ENCODE data around the gene KCTD2.

KCTD2 gene

DNA sequence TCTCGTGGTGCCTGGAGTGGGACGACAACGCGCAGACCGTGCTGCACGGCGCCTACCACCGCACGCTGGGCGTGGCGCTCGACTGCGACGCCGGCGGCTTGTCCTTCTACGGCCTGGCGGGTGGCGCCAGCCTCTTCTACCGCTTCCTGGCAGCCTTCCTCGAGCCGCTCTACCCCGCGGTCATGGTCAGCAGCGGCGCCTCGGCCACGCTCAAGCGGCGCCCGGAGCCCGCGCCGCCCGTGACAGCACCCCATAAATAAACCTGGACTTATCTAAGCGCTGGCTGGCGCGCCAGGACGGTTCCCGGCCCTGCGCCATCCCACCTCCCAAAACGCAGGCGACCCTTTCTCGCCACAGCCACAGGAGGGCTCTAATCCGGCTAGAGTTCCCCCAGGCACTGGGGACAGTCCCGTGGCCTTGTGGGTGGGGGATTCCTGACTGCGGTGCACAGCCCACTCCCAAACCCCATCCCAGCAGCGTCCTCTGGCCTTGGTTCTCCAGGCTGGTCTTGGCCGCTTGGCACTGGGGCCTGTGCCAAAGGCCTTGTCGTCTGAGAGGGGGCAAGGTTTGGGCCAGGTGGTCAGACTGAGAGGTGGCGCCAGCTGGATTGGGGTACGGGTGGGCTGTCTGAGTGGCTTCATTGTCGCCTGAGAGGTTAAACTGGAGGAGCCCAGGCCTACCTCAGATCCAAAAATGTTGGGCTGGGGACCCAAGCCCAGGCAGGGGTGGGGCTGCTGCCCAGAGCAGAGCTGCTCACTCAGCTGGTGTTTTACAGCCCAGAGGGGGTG is 30.7 kb downstream of the KCTD2 start:
- no peak for DNase-seq (ENCODE audit: low spot score)

DNA sequence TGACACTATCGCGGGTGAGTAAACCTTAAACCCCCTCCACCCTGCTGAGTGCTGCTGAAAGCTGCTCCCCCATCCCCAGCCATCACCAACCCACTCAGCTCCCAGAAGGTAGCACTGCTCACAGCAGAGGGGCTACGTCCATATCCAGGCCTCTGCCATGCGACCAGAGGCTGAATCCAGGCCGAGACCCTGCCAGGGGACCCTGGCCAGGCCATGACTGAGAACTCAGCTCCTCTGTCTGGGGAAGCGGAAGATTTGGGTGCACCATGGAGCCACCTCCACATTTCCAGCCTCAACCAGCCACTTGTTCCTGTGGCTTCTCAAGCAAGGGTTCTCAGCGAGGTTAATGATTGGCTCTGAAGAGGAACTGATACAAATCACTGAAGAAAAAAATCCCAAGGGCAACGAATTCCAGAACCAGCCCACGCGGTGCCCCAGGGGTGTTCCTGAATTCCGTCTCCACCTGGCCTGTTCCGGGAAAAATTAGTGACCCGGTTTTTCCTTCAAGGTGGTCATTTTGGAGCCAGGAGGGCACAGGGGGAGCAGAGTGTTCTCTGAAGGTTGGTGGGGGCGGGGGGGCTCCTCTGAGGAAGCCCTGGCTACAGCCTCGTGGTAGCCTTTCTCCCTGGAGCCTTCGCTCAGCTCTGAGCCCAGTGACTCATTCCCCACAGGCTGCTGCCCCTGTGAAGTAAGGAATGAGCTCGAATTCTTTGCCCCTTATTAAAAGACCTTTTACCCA is 31.4 kb downstream of the KCTD2 start:
- no peak for DNase-seq (ENCODE audit: low spot score)

DNA sequence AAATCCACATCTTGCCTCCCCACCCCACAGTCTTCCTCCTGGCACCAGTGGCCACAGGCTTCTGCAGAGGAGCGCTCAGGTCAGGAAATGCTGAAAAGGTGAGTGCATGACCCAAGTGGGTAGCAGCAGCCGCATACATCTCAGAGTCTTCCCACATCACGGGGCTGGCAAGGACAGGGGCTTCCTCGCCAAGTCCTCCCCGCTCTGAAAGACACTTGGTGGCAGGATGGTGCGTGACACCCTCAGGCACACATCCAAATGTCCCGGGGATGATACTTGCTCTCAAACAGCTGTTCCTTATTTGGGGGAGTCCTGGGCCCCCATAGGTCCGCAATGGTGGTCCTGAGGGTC is 32.0 kb downstream of the KCTD2 start:
- no peak for DNase-seq (ENCODE audit: low spot score)

DNA sequence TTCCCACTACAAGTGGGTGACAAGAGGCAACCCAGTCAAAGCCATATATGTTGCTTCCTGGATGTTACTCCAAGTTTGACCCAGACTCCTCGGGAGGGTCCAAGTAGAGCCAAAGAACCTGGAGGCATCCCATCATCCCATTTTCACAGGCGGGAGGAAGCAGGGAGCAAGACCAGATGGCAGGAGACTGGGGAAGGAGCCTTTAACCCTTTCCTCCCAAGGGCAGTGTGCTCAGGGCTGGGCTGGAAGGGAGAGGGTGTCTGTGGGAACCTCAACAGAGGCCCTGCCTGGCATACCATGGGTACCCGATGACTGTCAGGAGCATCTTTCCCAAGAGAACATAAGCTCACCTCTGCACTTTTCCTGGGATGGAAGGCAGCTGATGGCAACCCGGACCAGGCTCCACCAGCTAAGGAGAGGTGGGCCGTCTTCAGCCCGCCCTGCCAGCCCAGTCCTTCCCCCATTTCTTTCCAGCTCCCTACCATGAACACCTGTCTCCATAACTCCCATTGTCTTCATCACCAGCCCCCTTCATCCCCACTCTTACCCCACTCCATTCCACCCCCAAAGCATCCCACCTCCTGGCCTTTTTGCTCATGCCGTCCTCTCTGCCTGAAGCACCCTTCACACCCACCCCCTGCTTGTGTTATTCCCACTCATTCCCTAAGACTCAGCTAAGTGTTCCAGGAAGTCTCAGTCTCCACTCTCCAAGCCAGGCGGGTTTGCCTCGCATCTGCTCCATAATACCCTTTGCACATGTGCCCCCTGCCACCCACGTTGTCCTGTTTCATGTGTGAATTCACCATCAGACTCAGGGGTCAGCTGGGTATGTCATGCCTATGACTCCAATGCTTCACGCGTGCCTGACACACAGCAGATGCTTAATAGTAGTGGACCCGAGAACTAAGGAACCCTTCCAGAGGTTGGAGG is 34.9 kb downstream of the KCTD2 start:
- DNase-seq (ENCODE audit: low spot score), result no peak

DNA sequence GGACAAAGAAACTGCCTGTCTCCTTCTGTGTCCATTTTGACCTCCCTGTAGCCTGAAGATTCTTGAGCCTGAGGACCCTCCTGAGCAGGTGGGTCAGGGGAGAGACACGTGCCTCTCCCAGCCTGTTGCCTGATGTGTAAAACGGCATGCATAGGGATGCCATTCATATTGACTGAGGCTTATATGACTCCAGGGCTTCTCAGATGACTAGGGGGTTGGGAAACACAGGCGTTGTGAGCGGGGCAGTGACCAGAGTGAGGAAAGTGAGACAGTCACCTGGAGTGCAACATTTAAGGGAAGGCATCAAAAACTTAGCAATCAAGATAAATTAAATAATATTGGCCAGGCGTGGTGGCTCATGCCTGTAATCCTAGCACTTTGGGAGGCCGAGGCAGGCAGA is 35.7 kb downstream of the KCTD2 start:
- no peak for DNase-seq (ENCODE audit: low spot score)

DNA sequence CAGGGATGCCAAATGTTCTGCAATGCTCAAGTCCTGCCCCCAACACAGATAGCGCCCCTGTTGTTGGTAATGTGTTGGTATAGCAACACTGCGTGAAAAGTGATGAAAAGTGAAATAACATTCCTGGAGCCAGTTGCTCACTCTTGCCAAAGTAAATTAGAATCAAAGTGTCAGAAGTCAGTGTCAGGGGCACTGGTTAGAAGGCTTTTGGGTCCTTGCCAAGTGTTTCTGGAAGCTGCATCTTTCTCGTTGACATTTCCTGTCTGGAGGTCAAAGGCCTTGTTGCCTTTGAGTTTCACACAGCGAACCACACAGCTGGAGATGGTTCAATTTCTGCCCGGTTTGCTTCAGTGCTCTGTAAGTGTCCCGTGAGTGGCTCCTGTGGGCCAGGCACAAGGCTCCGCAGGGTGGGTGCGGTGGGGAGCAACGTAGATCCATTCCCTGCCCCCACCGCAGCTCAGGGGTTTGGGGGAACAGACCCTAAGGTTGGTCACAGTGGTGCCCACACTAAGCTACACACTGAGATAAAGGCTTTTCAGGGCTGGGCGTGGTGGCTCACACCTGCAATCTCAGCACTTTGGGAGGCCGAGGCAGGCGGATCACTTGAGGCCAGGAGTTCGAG is 37.1 kb downstream of the KCTD2 start:
- no peak for DNase-seq (ENCODE audit: low spot score)

DNA sequence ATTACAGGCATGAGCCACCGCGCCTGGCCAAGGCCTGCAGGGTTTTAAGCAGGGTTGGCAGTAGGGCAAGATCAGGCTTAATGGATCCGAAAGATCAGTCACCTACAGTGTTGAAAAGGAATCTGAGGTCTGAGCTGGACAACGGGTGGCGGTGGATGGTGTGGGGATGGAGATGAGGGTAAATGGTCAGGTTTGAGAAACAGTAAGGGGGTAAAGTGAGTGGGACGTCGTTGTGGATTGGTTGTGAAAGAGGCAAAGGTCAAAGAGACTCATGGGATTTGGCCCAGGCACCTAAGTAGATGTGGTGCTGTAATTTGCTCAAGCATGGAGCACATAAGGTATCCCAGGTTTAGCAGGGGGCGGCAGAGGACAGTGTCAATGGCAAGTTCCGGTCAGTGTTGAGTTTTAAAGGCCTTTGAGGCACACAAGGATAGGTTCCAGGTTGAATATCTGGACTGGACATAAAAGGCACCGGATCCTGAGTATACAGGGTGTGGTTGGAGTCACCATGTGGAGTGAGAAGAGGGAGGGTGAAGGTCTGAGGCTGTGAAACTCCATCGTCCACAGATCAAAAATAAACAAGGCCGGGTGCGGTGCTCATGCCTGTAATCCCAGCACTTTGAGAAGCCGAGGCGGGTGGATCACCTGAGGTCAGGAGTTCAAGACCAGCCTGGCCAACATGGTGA is 39.6 kb downstream of the KCTD2 start:
- DNase-seq (ENCODE audit: low spot score), result no peak

DNA sequence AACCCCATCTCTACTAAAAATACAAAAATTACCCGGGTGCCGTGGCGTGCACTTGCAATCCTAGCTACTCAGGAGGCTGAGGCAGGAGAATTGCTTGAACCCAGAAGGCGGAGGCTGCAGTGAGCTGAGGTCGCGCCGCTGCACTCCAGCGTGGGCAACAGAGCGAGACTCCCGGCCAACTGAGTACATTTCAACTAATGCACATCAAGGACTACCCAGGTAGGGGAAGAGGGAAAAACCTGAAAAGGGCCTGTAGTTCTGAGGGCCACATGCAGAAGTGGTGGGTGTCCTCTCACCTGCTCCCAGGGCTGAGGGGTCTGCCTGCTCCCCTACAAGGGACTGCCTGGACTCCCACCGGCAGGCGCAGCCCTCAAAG is 40.1 kb downstream of the KCTD2 start:
- DNase-seq (ENCODE audit: low spot score), result no peak

DNA sequence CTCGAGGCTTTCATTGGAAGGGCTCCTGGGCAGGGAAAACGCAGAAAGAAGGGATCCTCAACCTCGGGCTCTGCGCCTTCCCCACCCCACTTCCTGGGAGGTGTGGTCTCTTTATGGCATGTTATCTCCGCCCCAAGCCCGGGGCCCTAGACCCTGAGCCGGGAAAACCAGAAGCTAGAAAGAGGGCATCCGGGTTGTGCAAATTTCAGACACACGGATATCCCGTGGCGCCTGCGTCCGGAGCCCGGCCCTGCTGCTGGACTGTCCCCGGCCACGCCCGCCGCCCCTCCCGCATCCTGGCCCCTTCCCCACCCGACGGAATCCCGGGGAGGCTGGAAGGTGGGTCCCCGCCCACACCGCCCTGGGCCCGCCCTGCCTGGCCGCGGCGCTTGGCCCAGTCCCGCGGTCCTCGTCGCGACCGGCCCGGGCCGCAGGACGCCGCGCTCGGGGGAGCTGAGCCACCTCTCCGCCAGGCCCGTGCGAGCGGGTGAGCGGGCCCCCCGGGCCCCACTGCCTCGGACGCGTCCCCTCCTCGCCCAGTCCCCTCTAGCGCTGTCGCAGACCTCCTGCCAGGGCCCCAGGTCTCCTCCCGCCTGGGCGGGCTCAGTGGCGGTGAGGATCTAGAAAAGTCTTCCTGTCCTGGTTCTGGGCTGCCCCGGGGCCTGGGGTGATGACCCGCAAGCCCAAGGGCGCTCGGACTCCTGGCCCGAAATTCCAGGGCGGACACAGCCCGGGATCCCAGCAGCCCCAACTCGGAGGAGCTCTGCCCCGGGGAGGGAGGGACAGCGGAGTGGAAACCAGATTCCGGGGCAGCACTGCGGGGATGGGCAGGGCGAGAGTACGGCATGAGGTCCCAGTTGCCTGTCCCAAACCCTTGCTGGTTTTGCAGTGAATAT is 40.8 kb downstream of the KCTD2 start, which contains the start of gene SLC16A5:
SLC16A5 (plus strand) TSS at position 397 of the 896 bp plus-strand sequence. CDS start 5,683 bp downstream, outside the sequence.
- DNase-seq (ENCODE audit: low spot score), result peak; percentile 90

DNA sequence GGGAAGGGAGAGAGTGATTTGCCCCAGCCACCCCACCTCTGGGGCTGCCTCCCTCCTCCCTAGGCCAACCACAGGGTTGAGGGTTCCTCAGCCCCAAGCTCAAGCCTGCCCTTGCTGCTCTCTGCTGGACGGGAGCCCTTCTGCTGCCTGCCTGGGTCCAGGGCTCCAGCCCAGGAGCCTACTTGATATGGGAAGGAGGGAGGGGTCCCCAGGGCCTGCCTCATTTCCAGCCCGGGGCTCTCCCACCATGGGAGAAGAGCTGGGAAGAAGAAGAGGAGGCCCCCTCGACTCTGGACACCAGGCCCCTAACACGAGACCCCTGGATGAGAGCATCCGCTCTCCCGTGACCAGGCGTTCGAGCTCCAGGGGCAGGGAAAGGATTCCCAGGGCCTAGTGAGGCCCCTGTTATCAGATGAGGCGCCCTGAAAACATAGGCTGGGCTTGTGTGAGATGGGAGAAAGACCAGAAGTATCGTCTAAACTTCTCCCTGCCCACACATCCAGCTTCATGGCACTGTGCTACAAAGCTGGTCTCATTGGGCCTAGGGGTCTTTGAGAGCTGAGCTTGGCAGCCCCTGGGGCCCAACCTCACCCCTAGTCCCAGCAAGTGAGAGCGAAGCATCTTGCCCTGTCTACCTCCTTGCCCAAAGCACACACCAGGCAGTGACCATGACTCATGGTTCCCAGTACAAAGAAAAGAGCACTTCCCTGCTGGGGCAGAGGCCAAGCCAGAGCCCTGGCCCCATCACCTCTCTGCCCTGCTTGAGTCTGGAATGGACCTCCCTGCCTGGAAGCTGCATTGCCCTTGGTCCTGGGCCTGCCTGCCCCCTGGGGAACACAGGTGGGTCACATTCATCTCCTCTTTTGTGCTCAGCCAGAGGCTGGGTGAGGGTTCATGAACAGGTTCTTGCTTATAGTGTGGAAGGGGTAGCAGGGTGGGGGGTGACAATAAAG is 41.7 kb downstream of the KCTD2 start:
- DNase-seq (ENCODE audit: low spot score), result no peak

DNA sequence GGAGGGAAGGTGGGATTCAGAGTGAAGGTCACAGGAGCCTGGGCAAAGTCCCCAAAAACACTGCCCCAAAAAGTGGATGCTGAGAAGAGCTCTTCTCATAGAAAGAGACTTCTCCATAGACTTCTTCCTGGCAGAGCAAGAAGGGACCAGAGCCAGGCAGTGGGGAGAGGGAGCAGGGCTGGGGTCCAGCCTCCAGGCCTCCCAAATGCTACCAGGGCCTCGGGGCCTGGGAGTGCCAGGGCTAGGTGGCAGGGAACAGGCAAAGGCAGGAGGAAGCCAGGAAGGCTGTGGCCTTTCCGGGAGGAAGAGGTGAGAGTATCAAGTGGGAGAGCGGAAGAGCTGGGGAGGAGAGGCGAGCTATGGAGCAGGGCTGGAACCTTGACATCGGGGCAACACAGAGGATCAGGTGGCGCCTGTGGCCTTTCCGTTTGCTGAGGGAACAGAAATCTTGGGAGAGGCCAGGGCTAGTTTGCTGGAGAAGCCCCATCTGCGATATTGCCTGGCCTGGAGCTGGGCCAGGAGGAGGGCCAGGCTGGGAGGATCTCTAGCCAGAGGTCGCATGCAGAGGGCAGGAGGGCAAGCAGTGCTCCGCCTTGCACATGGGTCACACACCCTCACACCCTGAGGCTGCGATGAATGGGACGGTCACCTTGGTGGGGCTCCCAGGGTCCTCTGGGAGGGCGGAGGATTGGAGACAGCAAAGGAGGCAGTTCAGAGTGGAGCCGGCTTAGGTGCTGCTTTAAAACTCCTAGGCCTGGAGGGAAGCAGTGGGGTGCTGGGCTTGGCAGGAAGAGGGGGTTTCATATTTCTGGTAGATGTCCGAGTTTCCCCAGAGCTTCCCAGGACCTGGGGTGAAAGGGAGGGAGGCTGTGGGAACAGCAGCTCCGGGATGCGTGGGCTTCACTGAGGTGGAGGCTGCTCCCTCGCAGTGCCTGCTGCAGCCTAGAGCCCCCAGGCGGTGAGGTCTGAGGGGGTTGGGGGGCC is 44.1 kb downstream of the KCTD2 start:
- DNase-seq (ENCODE audit: low spot score), result no peak

DNA sequence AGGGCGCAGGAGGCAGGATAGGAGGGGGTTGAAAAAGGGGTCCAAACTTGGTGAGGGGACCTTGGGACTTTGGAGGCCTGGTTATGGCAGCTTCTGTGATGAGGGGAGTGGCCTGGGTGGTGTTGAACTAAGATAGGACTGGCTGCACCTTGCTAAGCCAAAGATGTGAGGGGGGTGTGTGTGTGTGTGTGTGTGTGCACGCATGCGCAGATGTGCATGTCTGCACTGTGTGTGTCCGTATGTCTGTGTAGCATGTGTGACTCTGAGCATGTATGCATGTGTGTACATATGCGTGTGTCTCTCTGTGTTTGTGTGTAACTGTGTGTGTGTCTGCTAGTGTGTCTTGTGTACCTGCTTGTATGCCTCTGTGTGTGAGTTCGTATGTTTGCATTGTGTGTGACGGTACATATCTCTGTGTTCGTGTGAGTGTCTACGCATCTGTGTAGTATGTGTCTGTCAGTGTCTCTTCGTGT is 44.9 kb downstream of the KCTD2 start:
- no peak for DNase-seq (ENCODE audit: low spot score)

DNA sequence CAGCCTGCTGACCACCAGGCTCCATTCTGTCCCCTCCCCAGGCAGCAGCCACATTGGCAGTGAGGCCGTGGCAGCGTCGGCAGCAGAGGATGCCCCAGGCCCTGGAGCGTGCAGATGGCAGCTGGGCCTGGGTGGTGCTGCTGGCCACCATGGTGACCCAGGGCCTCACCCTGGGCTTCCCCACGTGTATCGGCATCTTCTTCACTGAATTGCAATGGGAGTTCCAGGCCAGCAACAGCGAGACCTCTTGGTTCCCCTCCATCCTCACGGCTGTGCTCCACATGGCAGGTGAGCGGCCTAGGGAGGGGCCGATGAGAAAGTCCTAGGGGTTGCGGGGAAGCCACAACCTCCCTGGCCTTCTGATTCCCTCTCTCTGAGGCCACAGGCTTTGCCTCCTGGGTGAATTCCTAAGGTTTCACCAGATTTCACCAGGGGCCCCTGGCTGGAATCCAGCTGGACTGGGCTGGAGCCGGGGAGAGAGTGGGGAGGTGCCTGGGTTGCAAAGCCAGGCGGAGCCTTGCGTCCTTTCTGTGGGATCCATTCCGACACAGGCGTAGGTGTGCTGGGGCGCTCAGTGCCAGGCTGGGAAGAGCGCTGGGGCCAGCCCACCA is 46.6 kb downstream of the KCTD2 start:
- no peak for DNase-seq (ENCODE audit: low spot score)

DNA sequence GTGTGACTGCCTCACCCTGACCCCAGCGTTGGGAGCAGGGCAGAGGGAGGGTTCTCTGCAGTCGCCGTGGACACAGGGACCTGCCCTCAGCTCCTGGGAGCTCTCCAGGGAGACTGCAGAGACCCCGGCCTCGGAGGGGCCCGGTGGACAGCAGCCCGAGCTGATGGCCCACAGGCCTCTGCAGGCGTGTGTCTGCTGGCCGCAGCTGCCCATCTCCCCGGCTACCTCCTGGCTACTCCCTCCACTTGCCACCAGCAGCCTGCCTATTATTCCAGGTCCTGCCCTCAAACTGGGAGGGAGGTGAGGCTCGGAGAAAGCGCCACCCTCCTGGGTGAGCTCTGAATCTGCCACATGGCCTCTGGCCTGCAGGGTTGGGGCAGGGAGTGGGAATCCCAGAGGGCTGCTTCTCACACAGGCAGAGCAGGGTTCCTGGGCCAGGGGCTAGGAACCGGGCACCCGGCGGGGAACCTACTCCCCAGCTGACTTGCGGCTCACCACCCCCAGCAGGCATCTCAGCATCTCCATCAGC is 47.9 kb downstream of the KCTD2 start:
- no peak for DNase-seq (ENCODE audit: low spot score)

DNA sequence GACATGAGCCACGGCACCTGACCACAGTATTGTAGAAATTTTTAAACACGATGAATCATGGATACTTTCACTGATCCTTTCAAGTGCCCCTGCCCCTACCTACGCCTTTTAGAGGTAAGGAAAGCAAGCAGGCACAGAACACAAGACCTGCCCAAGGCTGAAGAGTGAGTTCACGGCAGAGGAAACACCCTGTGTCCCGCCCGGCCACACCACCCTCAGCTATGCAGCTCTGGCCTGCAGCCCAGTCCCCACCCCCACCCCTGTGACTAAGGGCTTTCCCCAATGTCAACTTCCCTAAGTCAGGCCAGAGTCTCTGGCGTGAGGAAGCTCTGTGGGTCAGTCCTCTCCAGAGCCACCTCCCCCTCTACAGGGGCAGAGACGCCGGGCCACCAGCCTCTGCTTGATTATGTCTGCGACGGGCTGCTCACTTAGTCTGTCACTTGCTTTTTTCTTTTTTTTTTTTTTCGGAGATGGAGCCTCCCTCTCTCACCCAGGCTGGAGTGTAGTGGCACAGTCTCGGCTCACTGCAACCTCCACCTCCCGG is 49.1 kb downstream of the KCTD2 start:
- no peak for DNase-seq (ENCODE audit: low spot score)

DNA sequence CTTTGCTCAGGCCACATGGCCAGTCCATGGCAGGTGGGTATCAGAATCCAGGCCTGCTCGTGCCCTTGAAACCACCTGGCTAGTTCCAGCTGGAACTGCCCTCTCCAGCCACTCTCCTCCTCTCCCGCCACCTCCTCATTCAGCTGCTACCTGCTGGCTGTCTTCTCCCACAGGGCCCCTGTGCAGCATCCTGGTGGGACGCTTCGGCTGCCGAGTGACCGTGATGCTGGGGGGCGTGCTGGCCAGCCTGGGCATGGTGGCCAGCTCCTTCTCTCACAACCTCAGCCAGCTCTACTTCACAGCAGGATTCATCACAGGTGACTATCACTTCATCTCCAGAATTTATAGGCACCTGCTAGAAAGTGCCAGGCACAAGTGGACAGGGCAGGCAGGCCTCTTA is 50.8 kb downstream of the KCTD2 start:
- DNase-seq (ENCODE audit: low spot score), result no peak

DNA sequence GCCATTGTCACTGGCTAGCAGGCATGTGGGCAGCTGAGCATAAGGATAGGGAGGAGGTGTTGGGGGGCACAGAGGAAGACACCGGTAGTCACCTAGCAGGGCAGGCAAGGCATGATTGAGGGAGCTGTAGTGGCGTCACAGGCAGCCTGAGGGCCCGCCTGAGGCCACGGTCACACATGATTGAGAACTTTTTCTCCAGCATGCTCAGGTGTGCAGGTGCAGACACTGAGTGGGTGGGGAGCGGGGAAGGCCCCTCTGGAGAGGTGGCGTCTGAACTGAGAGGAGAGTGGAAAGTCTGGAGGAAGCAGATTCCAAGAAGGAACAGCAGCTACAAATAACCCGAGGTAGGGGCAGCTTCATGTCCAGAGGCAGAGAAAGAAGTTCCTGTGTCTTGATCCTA is 51.8 kb downstream of the KCTD2 start:
- no peak for DNase-seq (ENCODE audit: low spot score)

All from left forelimb (tissue), 1 donor.